Activated naive CD4-positive, alpha-beta T cell treated with anti-CD3 and anti-CD28 coated beads for 36 hours (primary cell): ENCODE measurements around the gene LHX8. TPM values are rescaled to one million over a fixed set of nuclear protein-coding genes. Genes with fewer than 3 reads are reported as not detected.
"Not testable (repeated sequence)": the region's sequence is repeated elsewhere in the genome, so short reads cannot be mapped to it uniquely, and the experiment has no call there.

Experiments
- CTCF ChIA-PET: fragments of 350-600 bp; sonication (Branson Sonifier 250); formaldehyde crosslinking; loops from one replicate; lab custom pipeline; 2021; ENCODE audit warnings: antibody characterized with exemption; lab: Charles Lee
- DNase-seq: peaks from one replicate; pipeline ENCODE4 v3.0.0-alpha.2; 2020
- H3K27ac Mint-ChIP-seq: one replicate; pipeline ENCODE4 v1.8.0; 2021; ENCODE audit warnings: mild to moderate bottlenecking, mixed read lengths
- H3K27me3 Mint-ChIP-seq: one replicate; pipeline ENCODE4 v1.8.0; 2021; ENCODE audit warnings: low read depth, mixed read lengths
- H3K36me3 Mint-ChIP-seq: one replicate; pipeline ENCODE4 v1.8.0; 2021; ENCODE audit warnings: low read depth, mixed read lengths
- H3K4me1 Mint-ChIP-seq: one replicate; pipeline ENCODE4 v1.8.0; 2021; ENCODE audit warnings: low read depth, mixed read lengths
- H3K4me3 Mint-ChIP-seq: one replicate; pipeline ENCODE4 v1.8.0; 2021; ENCODE audit warnings: mild to moderate bottlenecking, moderate library complexity, mixed read lengths
- H3K9me3 Mint-ChIP-seq: one replicate; pipeline ENCODE4 v1.8.0; 2021; ENCODE audit warnings: mixed read lengths
- intact Hi-C: fragments of 100-400 bp; cut with micrococcal nuclease; formaldehyde crosslinking; loops from one replicate; pipeline ENCODE4 v1.15.1; 2023
- total RNA-seq, 2 experiments: library from RNA; stranded (reverse); gene quantifications; one replicate each; pipeline ENCODE4 v1.2.3, GENCODE V29; 2021

LHX8 gene
- not detected for total RNA-seq

DNA sequence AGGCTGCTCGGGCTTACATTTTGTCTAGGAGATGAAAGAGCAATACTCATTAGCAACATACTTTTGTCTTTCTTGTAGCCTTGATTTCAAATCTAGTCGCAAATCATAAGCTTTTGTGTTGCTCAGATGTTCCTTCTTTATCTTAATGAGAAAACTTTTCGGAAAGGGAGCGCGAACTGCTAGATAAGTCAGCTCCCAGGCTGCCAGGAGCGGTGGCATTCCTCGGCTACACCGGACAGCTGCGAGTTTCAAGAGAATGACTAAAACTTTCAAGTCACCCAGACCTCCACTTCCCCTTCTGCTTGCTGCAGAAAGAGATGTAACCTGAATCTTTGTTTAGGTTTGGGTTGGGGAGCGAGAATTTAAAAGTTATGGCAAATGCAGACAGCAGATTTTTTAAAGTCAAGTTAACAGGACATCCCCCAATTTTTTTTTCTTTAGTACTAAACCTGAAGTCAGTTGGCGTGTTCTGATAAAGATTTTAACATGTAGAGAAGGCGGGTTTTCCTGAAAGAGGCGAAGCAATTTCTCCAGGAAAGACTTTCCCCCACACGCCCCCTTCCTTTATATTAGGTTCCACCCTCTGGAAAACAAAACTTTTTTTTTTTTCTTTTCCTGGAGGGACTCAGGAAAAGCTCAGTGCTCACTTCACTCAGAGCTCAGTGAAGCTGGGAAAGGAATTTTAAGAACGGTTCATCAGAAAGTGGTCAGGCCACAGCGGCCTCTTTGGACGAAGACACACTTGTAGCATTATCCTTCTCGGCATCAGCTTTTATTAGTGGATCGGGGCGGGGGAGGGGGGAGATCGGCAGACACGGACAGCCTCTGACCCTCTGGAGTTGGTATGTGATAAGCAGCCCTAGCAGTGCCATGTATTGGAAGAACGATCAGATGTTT lies at the start of gene LHX8:
TSS of gene LHX8 (plus strand) at position 639 of the 897 bp plus-strand sequence. CDS start 2,227 bp downstream, outside the sequence.
- no peak for DNase-seq
- no peaks in the 10 kb centered on the region for H3K9me3 Mint-ChIP-seq
- H3K36me3 Mint-ChIP-seq: peaks cover 2% of the 10 kb centered on the region
- no peak within 1 kb of the TSS for H3K27ac Mint-ChIP-seq
- CTCF ChIA-PET: interaction anchor here (0.6 kb wide), 2 partner anchors 15 to 123 kb away, joined by 3 read pairs; no protein-coding TSS in a partner anchor
- H3K27me3 Mint-ChIP-seq: peaks cover 77% of the 10 kb centered on the region
- H3K4me3 Mint-ChIP-seq: peak within 1 kb of the TSS; percentile 69
- peaks cover 23% of the 10 kb centered on the region for H3K4me1 Mint-ChIP-seq
- intact Hi-C loops: loop anchor here (5.0 to 10.0 kb wide), 2 partner anchors 362 to 481 kb away; partner anchors contain the start of gene SLC44A5

GRCh38 chr1:75085931-75086330 lies 48.3 kb upstream of the LHX8 start:
- CTCF ChIA-PET: no interaction called here
- Mint-ChIP-seq H3K27ac (no peak overlapping the region), H3K4me3 (no peak overlapping the region), H3K4me1 (no peaks in the 10 kb centered on the region), H3K27me3 (no peaks in the 10 kb centered on the region), H3K36me3 (no peaks in the 10 kb centered on the region), H3K9me3 (no peaks in the 10 kb centered on the region)
- DNase-seq: no peak
- intact Hi-C loops: no loop called here

DNA sequence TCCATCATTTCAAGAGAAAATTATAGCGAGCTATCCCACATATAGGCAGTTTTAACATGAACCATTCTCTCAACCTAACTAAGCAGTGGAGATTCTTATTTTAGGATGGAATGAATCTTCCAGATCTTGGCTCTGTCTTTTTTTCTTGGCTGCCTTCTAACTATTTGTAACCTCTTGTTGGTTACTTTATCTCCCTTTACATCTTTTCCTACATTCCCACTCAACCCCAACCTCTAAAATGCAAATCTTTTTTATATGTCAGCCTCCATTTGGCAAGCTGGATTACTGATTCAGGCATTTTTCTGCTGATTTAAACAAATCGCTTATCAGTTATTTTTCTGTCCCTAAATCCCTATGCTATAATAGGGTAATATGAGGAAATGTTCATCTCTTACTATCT lies 46.9 kb upstream of the LHX8 start:
- intact Hi-C loops: no loop called here
- no peaks in the 10 kb centered on the region for H3K4me1 Mint-ChIP-seq
- H3K36me3 Mint-ChIP-seq: no peaks in the 10 kb centered on the region
- no peaks in the 10 kb centered on the region for H3K27me3 Mint-ChIP-seq
- H3K9me3 Mint-ChIP-seq: no peaks in the 10 kb centered on the region
- CTCF ChIA-PET: no interaction called here
- no peak overlapping the region for H3K4me3 Mint-ChIP-seq
- DNase-seq: no peak
- H3K27ac Mint-ChIP-seq: no peak overlapping the region

GRCh38 chr1:75092141-75092540 lies 42.0 kb upstream of the LHX8 start:
- intact Hi-C loops: no loop called here
- H3K36me3 Mint-ChIP-seq: no peaks in the 10 kb centered on the region
- no peaks in the 10 kb centered on the region for H3K27me3 Mint-ChIP-seq
- no peak overlapping the region for H3K27ac Mint-ChIP-seq
- peaks cover 2% of the 10 kb centered on the region for H3K9me3 Mint-ChIP-seq
- no peaks in the 10 kb centered on the region for H3K4me1 Mint-ChIP-seq
- DNase-seq: no peak
- no peak overlapping the region for H3K4me3 Mint-ChIP-seq
- CTCF ChIA-PET: no interaction called here

GRCh38 chr1:75097654-75098053 lies 36.5 kb upstream of the LHX8 start:
- H3K36me3 Mint-ChIP-seq: no peaks in the 10 kb centered on the region
- H3K27me3 Mint-ChIP-seq: no peaks in the 10 kb centered on the region
- no peak for DNase-seq
- intact Hi-C loops: no loop called here
- H3K4me3 Mint-ChIP-seq: no peak overlapping the region
- H3K9me3 Mint-ChIP-seq: no peaks in the 10 kb centered on the region
- CTCF ChIA-PET: interaction anchor here (0.6 kb wide), 1 partner anchor 102 kb away, joined by 3 read pairs; no protein-coding TSS in a partner anchor
- no peaks in the 10 kb centered on the region for H3K4me1 Mint-ChIP-seq
- no peak overlapping the region for H3K27ac Mint-ChIP-seq

DNA sequence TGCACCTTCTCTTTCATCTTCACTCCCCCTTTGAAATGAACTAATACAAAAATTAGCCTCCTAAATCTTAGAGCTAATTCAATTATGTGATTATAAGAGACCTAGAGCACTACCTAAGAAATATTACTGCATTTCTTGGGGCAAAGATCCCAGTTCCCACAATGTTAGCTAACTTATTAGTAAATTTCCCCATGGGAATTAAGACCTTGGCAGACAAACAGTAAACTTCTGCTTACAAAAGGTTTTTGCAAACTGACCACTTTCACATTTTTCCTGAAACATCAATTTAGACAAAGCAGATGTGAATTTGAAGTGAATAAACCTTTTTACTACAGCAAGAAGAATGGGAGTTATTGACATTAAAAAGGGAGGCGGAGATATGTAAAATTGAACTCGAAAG lies 34.6 kb upstream of the LHX8 start:
- intact Hi-C loops: no loop called here
- CTCF ChIA-PET: no interaction called here
- no peak for DNase-seq
- Mint-ChIP-seq H3K36me3 (no peaks in the 10 kb centered on the region), H3K4me1 (no peaks in the 10 kb centered on the region), H3K27ac (no peak overlapping the region), H3K4me3 (no peak overlapping the region), H3K9me3 (no peaks in the 10 kb centered on the region), H3K27me3 (no peaks in the 10 kb centered on the region)

DNA sequence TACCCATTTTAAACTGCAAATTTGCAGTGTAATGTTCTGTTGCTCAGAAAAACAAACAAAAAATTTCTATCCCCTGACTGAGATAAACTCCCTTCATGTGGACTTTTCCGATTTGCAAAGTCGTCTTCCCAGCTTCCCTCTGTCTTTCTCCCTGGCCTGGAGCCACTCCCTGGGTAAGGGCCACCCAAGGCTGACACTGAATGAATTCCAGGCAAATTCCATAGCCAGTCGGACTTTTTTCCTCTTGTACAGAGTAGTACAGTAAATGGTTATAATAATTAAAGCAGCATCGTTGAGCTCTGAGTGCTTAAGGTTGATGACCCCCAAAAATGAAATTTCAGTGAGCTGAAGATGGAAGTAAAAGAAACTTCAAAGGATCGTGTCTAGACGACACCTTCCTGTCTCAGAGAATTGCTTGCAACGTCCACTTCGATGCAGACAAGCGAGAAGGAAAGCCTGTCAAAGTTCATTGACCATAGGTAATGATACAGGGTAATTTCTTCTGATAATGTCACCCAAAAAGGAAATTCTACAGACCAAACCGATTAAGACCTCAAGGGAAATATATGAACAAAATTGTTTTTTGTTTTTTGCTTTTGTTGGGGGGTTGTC lies 33.6 kb upstream of the LHX8 start:
- Mint-ChIP-seq H3K4me1 (no peaks in the 10 kb centered on the region), H3K27ac (no peak overlapping the region), H3K27me3 (no peaks in the 10 kb centered on the region), H3K36me3 (no peaks in the 10 kb centered on the region), H3K4me3 (no peak overlapping the region), H3K9me3 (no peaks in the 10 kb centered on the region)
- no peak for DNase-seq
- CTCF ChIA-PET: no interaction called here
- intact Hi-C loops: no loop called here

DNA sequence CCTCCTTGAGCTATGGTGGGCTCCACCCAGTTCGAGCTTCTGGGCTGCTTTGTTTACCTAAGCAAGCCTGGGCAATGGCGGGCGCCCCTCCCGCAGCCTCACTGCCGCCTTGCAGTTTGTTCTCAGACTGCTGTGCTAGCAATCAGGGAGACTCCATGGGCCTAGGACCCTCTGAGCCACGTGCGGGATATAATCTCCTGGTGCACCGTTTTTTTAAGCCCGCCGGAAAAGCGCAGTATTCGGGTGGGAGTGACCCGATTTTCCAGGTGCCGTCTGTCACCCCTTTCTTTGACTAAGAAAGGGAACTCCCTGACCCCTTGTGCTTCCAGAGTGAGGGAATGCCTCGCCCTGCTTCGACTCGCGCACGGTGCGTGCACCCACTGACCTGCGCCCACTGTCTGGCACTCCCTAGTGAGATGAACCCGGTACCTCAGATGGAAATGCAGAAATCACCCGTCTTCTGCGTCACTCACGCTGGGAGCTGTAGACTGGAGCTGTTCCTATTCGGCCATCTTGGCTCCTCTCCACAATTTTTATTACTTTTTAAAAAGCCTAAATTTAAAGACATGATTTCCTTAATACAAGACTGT lies 21.7 kb upstream of the LHX8 start:
- intact Hi-C loops, H3K4me1 Mint-ChIP-seq, DNase-seq: not testable (repeated sequence)

DNA sequence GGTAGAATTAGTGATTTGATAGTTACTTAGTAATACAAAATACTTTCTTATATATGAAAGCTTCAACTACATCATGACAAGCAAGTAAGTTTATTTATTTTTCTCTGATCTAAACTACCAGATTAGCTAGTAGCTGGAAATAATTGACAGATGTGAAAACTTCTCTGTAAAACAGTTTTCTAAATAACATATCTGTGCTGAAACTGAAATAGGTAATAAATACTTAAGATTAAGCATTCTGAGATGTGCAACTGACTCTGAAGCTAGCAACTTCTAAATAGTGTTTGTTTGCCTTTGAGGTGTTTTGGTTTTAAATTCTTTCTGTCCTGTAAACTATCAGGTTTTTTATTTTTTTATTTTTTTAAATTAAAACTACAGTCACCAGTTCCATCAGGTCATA lies 18.5 kb upstream of the LHX8 start:
- CTCF ChIA-PET: no interaction called here
- no peak for DNase-seq

More for the DNA sequence above, 21.7 kb upstream of the LHX8 start:
- H3K27me3 Mint-ChIP-seq, H3K9me3 Mint-ChIP-seq, H3K27ac Mint-ChIP-seq, CTCF ChIA-PET, H3K36me3 Mint-ChIP-seq, H3K4me3 Mint-ChIP-seq: not testable (repeated sequence)

DNA sequence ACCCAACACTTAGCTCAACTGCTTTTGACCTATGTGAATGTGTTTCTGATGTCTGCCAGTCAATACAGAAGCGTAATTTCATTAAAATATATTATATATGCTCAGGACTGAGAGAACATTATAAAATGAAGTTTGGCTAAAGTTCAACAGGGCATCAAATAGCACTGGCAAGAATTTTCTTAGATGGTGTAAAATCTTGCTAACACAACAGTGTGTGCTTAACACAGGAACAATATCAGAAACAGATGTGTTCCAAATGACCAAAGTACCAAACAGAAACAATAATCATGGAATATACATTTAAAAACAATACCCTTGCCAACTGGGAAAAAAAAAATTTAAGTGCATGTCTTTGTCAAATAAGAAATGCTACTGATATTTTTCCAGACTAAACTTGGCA lies 10.4 kb upstream of the LHX8 start:
- CTCF ChIA-PET: interaction anchor here (0.7 kb wide), 1 partner anchor 102 kb away, joined by 3 read pairs; no protein-coding TSS in a partner anchor
- intact Hi-C loops: no loop called here
- Mint-ChIP-seq H3K9me3 (no peaks in the 10 kb centered on the region), H3K27me3 (peaks cover 43% of the 10 kb centered on the region), H3K4me1 (no peaks in the 10 kb centered on the region), H3K4me3 (no peak overlapping the region), H3K27ac (no peak overlapping the region), H3K36me3 (peaks cover 5% of the 10 kb centered on the region)
- no peak for DNase-seq

More for the DNA sequence above, 18.5 kb upstream of the LHX8 start:
- Mint-ChIP-seq H3K9me3 (no peaks in the 10 kb centered on the region), H3K27ac (no peak overlapping the region), H3K4me1 (no peaks in the 10 kb centered on the region), H3K27me3 (peaks cover 5% of the 10 kb centered on the region), H3K36me3 (no peaks in the 10 kb centered on the region), H3K4me3 (no peak overlapping the region)
- intact Hi-C loops: no loop called here

GRCh38 chr1:75124510-75124909 lies 9.7 kb upstream of the LHX8 start:
- CTCF ChIA-PET: no interaction called here
- no peak overlapping the region for H3K4me3 Mint-ChIP-seq
- H3K27ac Mint-ChIP-seq: no peak overlapping the region
- H3K36me3 Mint-ChIP-seq: peaks cover 5% of the 10 kb centered on the region
- H3K4me1 Mint-ChIP-seq: no peaks in the 10 kb centered on the region
- DNase-seq: no peak
- intact Hi-C loops: no loop called here
- peaks cover 47% of the 10 kb centered on the region for H3K27me3 Mint-ChIP-seq
- no peaks in the 10 kb centered on the region for H3K9me3 Mint-ChIP-seq

- intact Hi-C loops: no loop called here
- H3K4me3 Mint-ChIP-seq: no peak overlapping the region
- H3K9me3 Mint-ChIP-seq: no peaks in the 10 kb centered on the region
- CTCF ChIA-PET: no interaction called here
- no peak for DNase-seq
- H3K4me1 Mint-ChIP-seq: no peaks in the 10 kb centered on the region
- H3K36me3 Mint-ChIP-seq: peaks cover 5% of the 10 kb centered on the region
- peaks cover 51% of the 10 kb centered on the region for H3K27me3 Mint-ChIP-seq
- H3K27ac Mint-ChIP-seq: no peak overlapping the region
These were observed 8.9 kb upstream of the LHX8 start for GRCh38 chr1:75125161-75125726.
